Vagina (tissue), 2 donors: ENCODE measurements around the gene HOXA9. TPM values are rescaled to one million over a fixed set of nuclear protein-coding genes. Genes with fewer than 3 reads are reported as not detected.

ENCODE experiments used
- DNase-seq, 2 donors: peaks; one replicate each; pipeline ENCODE4 v3.0.0-alpha.2; 2017; ENCODE audit errors: extremely low spot score in 2 of 2
- H3K27ac ChIP-seq: fragments of 200-600 bp; sonication (generic); one replicate; pipeline ENCODE4 v1.5.1; 2019
- H3K27me3 ChIP-seq: fragments of 200-600 bp; sonication (generic); one replicate; pipeline ENCODE4 v1.5.1; 2019
- H3K36me3 ChIP-seq, 2 donors: fragments of 200-600 bp; sonication (generic); one replicate each; pipeline ENCODE4 v1.5.1; 2017 to 2019
- H3K4me1 ChIP-seq: fragments of 200-600 bp; sonication (generic); one replicate; pipeline ENCODE4 v1.5.1; 2019
- H3K4me3 ChIP-seq, 2 donors: fragments of 200-600 bp; sonication (generic); 1 replicate in 1 of 2; 2 replicates in 1 of 2; pipeline ENCODE4 v1.5.1; 2016 to 2019
- H3K9me3 ChIP-seq: fragments of 200-600 bp; sonication (generic); one replicate; pipeline ENCODE4 v1.5.1; 2019
- POLR2A ChIP-seq, 2 donors: fragments of 450-650 bp; IDR thresholded peaks; one replicate each; pipeline ENCODE4 v1.6.1; 2017; ENCODE audit warnings: antibody characterized with exemption in 2 of 2, mild to moderate bottlenecking in 2 of 2, moderate library complexity in 2 of 2
- POLR2AphosphoS5 ChIP-seq, 2 donors: sonication (generic); formaldehyde crosslinking; IDR thresholded peaks; one replicate each; pipeline ENCODE4 v1.9.0; 2017; ENCODE audit warnings: antibody characterized with exemption in 2 of 2, mild to moderate bottlenecking in 2 of 2, low read depth in 1 of 2; ENCODE audit not compliant: insufficient read depth in 1 of 2
- intact Hi-C: fragments of 100-400 bp; cut with DNase I; formaldehyde crosslinking; loops from one replicate; pipeline ENCODE4 v1.15.1; 2023
- total RNA-seq: library from RNA; depleted of rRNA; stranded (reverse); fragments of >200 nt; gene quantifications from one replicate; pipeline ENCODE4 v1.2.3, GENCODE V29; 2016
- TF ChIP-seq, protein P1 (sequence below), 3 experiments: fragments of 450-650 bp in 2 of 3; fragments of 200-600 bp in 1 of 3; sonication (generic) in 1 of 3; IDR thresholded peaks; one replicate each; pipeline ENCODE4 v1.5.1; 2017 to 2019; ENCODE audit warnings: antibody characterized with exemption in 3 of 3, mild to moderate bottlenecking in 2 of 3, moderate library complexity in 2 of 3

The HOXA9 gene
- total RNA-seq, 1 donor from 2014 or later = 13.0 TPM

GRCh38 chr7:27150568-27151340 is 14.6 kb downstream of the HOXA9 start:
- Histone ChIP-seq H3K27me3 (no peaks in the 10 kb centered on the region), H3K9me3 (no peaks in the 10 kb centered on the region), H3K27ac (peak overlapping the region; percentile 84), H3K36me3 (no peaks in the 10 kb centered on the region), H3K4me1 (peaks cover 63% of the 10 kb centered on the region), H3K4me3 (peak overlapping the region; percentile 49 to 57)
- peak in 1 of 2 donors; percentile 86 for DNase-seq
- TF ChIP-seq POLR2AphosphoS5 (IDR thresholded peaks at IDR 0.05; ENCODE audit: insufficient read depth in 1 of 2, low read depth in 1 of 2) (peak; percentile 61 to 87), POLR2A (IDR thresholded peaks at IDR 0.05) (peak in 1 of 2 donors; percentile 37)
- TF ChIP-seq, protein P1, sequence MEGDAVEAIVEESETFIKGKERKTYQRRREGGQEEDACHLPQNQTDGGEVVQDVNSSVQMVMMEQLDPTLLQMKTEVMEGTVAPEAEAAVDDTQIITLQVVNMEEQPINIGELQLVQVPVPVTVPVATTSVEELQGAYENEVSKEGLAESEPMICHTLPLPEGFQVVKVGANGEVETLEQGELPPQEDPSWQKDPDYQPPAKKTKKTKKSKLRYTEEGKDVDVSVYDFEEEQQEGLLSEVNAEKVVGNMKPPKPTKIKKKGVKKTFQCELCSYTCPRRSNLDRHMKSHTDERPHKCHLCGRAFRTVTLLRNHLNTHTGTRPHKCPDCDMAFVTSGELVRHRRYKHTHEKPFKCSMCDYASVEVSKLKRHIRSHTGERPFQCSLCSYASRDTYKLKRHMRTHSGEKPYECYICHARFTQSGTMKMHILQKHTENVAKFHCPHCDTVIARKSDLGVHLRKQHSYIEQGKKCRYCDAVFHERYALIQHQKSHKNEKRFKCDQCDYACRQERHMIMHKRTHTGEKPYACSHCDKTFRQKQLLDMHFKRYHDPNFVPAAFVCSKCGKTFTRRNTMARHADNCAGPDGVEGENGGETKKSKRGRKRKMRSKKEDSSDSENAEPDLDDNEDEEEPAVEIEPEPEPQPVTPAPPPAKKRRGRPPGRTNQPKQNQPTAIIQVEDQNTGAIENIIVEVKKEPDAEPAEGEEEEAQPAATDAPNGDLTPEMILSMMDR (IDR thresholded peaks at IDR 0.05) = peak in 2 of 3 experiments; percentile 12 to 81
- intact Hi-C loops = loop anchor here (10.0 kb wide), 1 partner anchor 946 kb away; the partner anchor contains the start of genes CBX3 and HNRNPA2B1

DNA sequence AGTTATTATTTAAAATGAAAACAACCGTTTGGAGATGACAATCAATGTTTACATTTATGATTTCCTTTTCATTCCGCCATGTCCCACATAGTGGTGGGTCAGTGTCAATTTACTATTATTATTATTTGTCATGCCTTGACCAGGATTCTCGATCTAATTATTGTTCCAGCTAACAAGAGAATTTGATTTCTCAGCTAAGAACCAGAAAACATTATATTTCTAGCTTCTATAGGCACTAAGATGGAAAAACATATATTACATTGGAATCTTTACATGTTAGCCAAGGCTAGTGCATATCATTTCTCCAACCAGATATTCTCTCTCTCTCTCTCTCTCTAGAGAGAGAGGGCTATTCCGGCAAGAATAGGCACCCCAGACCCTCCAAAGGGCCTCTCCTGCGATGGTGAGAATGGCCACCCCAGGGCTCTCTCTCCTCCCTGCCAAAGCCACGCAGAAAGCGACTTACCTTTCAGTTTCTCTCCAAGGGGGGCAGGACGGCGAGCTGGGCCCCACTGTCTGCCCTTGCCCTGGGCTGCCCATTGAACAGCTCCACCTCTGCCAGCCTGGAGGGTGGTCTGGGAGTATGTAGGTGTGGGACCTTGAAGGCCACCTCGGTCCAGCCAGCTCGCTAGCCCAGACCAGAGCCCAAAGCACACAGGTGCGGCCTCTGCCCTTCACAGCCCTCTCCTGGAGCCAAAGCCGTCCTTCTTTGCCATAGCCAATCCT is 15.3 kb downstream of the HOXA9 start:
- intact Hi-C loops = loop anchor here (10.0 kb wide), 1 partner anchor 945 kb away; the partner anchor contains the start of genes CBX3 and HNRNPA2B1
- peaks cover 55% of the 10 kb centered on the region for H3K4me1 ChIP-seq

DNA sequence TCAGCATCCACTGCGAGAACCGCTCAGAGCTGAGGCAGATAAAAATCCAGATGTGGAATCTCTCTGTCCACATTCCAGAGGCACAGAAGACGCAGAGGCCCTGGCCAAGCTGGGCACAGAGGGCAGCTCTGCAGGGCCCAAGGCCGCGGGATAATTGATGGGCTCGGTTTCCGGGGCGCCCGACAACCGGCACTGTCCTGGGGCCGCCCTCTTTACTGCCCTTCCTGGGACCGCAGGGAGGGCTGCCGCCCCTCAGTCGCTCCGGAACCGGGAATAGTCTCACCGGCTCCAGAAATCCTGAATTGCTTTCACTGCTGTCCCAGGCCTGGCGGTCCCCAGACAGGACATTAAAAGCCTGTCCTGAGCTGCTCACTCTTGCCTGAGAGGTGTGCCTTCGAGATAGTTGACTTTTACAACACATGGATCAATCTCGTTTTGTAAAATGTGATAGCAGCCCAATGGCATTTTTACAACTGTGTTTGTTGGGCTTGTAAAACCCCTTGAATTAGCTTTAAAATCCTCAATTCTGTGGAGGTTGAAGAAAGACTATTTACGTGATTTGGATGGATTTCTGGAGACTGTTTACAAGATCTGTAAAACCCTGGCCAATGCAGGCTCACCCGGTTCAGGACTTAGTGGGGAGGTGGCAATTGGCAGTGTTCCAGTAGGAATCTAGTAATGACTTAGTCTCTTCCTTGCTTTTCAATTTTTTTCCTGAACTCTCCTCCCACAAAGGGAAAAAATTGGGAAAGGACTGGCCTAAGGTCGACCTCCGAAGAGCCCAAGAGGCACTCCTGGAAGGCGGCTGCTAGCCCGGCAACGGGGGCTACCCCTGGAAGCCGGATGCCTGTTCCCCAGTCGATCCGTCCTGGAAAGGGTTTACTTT is 16.3 kb downstream of the HOXA9 start:
- TF ChIP-seq, protein P1 (IDR thresholded peaks at IDR 0.05) = no peak
- TF ChIP-seq POLR2A (IDR thresholded peaks at IDR 0.05) = no peak
- no peak for TF ChIP-seq POLR2AphosphoS5 (IDR thresholded peaks at IDR 0.05; ENCODE audit: insufficient read depth in 1 of 2, low read depth in 1 of 2)
- Histone ChIP-seq H3K36me3 (peaks cover 0 to 7% of the 10 kb centered on the region in 2 donors), H3K4me3 (peak overlapping the region; percentile 49 to 57), H3K4me1 (peaks cover 48% of the 10 kb centered on the region), H3K27me3 (no peaks in the 10 kb centered on the region), H3K9me3 (no peaks in the 10 kb centered on the region), H3K27ac (peak overlapping the region; percentile 84)
- peak in 1 of 2 donors; percentile 84 for DNase-seq
- intact Hi-C loops = no loop called here

More for the DNA sequence above, 15.3 kb downstream of the HOXA9 start:
- H3K9me3 ChIP-seq = no peaks in the 10 kb centered on the region
- peak overlapping the region; percentile 49 to 57 for H3K4me3 ChIP-seq
- no peaks in the 10 kb centered on the region for H3K27me3 ChIP-seq
- DNase-seq = peak in 1 of 2 donors; percentile 88
- no peaks in the 10 kb centered on the region for H3K36me3 ChIP-seq
- H3K27ac ChIP-seq = peak overlapping the region; percentile 84
- TF ChIP-seq POLR2AphosphoS5 (IDR thresholded peaks at IDR 0.05; ENCODE audit: insufficient read depth in 1 of 2, low read depth in 1 of 2) (no peak), POLR2A (IDR thresholded peaks at IDR 0.05) (no peak)
- TF ChIP-seq, protein P1 (IDR thresholded peaks at IDR 0.05) = no peak

DNA sequence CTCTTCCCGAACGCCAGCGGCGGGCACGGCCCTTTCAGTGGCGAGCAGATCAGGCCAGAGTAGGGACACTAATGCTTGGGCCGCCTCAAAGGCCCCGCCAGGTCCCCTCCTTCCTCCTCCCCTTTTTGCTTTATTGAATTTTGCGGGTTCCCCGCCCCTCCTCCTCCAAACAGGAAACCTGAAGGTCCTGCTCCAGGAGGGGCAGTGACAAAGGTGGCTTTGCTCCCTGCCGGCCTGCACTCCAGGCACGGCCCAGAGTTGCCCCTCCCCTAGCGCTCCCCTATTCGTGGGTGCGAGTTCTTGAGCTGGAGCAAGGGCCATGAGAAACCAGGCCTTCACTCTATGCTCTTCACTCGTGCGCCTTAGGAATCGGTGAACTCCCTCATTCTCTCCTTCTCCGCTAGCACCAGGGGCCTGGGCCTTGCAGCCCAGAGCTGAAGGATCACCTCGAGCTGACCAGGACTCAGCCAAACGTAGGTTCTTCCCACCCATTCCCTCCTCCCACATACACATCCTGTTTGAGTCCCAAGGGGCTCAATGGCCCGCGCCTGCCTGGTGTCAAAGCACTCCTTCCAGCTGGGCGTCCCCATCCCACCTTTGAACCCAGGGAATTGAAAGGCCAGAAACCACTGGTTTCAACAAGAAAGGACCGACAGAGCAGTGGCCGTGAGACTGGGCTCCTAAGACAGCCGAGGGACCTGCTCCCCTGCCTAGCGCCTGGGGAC is 17.1 kb downstream of the HOXA9 start:
- Histone ChIP-seq H3K36me3 (peaks cover 0 to 7% of the 10 kb centered on the region in 2 donors), H3K4me3 (peak overlapping the region; percentile 39 to 49), H3K27me3 (no peaks in the 10 kb centered on the region), H3K9me3 (no peaks in the 10 kb centered on the region), H3K4me1 (peaks cover 46% of the 10 kb centered on the region), H3K27ac (peak overlapping the region; percentile 84)
- no peak for TF ChIP-seq POLR2AphosphoS5 (IDR thresholded peaks at IDR 0.05; ENCODE audit: insufficient read depth in 1 of 2, low read depth in 1 of 2)
- no peak for TF ChIP-seq POLR2A (IDR thresholded peaks at IDR 0.05)
- TF ChIP-seq, protein P1 (IDR thresholded peaks at IDR 0.05) = no peak
- DNase-seq = peak in 1 of 2 donors; percentile 69
- intact Hi-C loops = no loop called here
